ENCODE results near the gene VCP. TPM values are rescaled to one million over a fixed set of nuclear protein-coding genes. Genes with fewer than 3 reads are reported as not detected.

Gene VCP
- total RNA-seq, 6 experiments from 2014 or later, result 108 to 159 (median 138) TPM

DNA sequence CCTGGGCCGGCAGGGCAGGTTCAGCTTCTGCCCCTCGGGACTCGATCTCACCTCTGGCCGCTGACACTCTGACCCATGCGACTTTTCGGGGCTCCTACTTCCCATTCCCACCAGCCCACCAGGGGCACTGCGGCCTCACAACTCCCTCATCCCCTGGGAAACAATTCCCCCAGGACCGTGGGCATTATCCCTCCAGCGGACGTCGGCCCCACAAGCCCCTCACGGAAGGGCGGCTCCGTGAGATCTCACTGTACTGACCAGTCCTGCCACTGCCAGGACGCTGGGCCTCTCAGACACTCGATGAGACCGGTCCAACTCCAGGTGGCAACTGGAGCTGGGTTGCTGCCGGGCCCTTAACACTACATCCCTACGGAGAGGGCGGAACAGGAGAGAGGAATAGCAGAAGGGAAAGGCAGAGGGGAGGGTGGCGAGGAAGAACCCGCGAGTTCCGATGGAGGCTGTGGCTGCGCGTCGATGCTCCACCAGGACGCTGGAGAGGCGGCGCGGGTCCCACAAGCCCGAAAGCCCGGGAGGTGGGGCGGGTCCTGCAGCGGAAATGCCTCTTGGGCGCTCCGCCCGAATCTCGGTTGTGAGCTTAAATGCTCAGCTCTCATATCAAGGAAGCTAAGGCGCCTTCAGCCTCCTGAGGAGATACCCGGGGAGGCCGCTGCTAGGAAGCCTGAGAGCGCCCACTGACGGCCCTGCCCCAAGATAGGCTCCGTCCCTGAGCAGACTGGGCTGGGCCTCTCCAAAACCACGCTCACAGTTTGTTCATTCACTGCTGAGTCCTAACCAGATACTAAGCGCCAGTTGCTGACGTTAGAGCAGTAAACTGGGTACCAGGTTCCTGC is 36.3 kb downstream of the VCP start:
- WGBS (ENCODE audit: insufficient coverage, low coverage, low lambda C conversion rate, missing lambda C conversion rate), result 75% methylated on average over 29 of the region's 48 CpGs
- H3K27ac ChIP-seq, result no peak overlapping the region
- H3K4me1 ChIP-seq, result no peaks in the 10 kb centered on the region
- no peak overlapping the region for H3K4me3 ChIP-seq
- DNase-seq (peak in 1 of 3 donors; percentile 38), ATAC-seq (peak; percentile 50 to 75 (median 64))
- peaks cover 0 to 5% (median 0%) of the 10 kb centered on the region in 4 donors for H3K36me3 ChIP-seq
- intact Hi-C loops (cut with DNase I), result no loop called here
- H3K9me3 ChIP-seq, result no peaks in the 10 kb centered on the region
- no peaks in the 10 kb centered on the region for H3K27me3 ChIP-seq
- TF ChIP-seq, protein P1, sequence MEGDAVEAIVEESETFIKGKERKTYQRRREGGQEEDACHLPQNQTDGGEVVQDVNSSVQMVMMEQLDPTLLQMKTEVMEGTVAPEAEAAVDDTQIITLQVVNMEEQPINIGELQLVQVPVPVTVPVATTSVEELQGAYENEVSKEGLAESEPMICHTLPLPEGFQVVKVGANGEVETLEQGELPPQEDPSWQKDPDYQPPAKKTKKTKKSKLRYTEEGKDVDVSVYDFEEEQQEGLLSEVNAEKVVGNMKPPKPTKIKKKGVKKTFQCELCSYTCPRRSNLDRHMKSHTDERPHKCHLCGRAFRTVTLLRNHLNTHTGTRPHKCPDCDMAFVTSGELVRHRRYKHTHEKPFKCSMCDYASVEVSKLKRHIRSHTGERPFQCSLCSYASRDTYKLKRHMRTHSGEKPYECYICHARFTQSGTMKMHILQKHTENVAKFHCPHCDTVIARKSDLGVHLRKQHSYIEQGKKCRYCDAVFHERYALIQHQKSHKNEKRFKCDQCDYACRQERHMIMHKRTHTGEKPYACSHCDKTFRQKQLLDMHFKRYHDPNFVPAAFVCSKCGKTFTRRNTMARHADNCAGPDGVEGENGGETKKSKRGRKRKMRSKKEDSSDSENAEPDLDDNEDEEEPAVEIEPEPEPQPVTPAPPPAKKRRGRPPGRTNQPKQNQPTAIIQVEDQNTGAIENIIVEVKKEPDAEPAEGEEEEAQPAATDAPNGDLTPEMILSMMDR (IDR thresholded peaks at IDR 0.05), result no peak
- TF ChIP-seq POLR2A (IDR thresholded peaks at IDR 0.05), result no peak

DNA sequence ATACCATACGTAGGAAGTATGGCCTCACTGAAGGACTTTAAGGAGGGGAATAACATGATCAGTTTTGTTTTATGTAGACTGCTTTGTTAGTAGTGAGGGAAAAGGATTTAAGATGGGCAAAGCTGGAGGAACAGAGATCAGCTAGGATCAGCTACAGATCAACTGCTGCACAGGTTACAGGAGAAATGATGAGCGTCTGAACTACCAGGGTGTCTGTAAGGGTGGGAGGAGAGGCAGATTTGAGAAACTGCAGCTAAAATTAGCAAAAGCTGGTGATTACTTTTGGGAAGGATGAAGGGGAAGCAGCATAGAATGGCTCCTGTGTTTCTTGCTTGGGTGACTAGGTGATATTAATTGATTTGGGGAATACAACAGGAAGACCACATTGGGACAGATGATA is 39.3 kb downstream of the VCP start:
- ATAC-seq (no peak), DNase-seq (no peak)
- TF ChIP-seq POLR2A (IDR thresholded peaks at IDR 0.05), result no peak
- TF ChIP-seq, protein P1 (IDR thresholded peaks at IDR 0.05), result no peak
- intact Hi-C loops (cut with DNase I), result no loop called here
- no peak overlapping the region for H3K4me3 ChIP-seq
- H3K27ac ChIP-seq, result no peak overlapping the region
- WGBS (ENCODE audit: insufficient coverage, low coverage, low lambda C conversion rate, missing lambda C conversion rate), result 86% methylated on average over 2 of the region's 2 CpGs
- H3K36me3 ChIP-seq, result peaks cover 0 to 5% (median 0%) of the 10 kb centered on the region in 4 donors
- H3K4me1 ChIP-seq, result peaks cover 0 to 10% (median 3%) of the 10 kb centered on the region in 4 donors
- H3K9me3 ChIP-seq, result no peaks in the 10 kb centered on the region
- H3K27me3 ChIP-seq, result no peaks in the 10 kb centered on the region

- TF ChIP-seq, protein P1 (IDR thresholded peaks at IDR 0.05), result no peak
- TF ChIP-seq POLR2A (IDR thresholded peaks at IDR 0.05), result no peak
Observed at GRCh38 chr9:35029852-35030251, 42.6 kb downstream of the VCP start.

GRCh38 chr9:35029241-35029640 is 43.2 kb downstream of the VCP start:
- Histone ChIP-seq H3K36me3 (no peaks in the 10 kb centered on the region), H3K4me1 (peaks cover 0 to 10% (median 3%) of the 10 kb centered on the region in 4 donors), H3K27me3 (no peaks in the 10 kb centered on the region), H3K9me3 (no peaks in the 10 kb centered on the region), H3K4me3 (no peak overlapping the region), H3K27ac (no peak overlapping the region)
- 92% methylated on average over 2 of the region's 4 CpGs for WGBS (ENCODE audit: insufficient coverage, low coverage, low lambda C conversion rate, missing lambda C conversion rate)
- no peak for DNase-seq
- no peak for ATAC-seq
- intact Hi-C loops (cut with DNase I), result no loop called here
- TF ChIP-seq POLR2A (IDR thresholded peaks at IDR 0.05), result no peak
- TF ChIP-seq, protein P1 (IDR thresholded peaks at IDR 0.05), result no peak

More at GRCh38 chr9:35029852-35030251, 42.6 kb downstream of the VCP start:
- 22% methylated on average over 2 of the region's 2 CpGs for WGBS (ENCODE audit: insufficient coverage, low coverage, low lambda C conversion rate, missing lambda C conversion rate)
- ATAC-seq, result peak; percentile 82 to 92 (median 88)
- Histone ChIP-seq H3K36me3 (no peaks in the 10 kb centered on the region), H3K27me3 (no peaks in the 10 kb centered on the region), H3K27ac (no peak overlapping the region), H3K4me1 (peaks cover 0 to 10% (median 3%) of the 10 kb centered on the region in 4 donors), H3K4me3 (no peak overlapping the region), H3K9me3 (no peaks in the 10 kb centered on the region)
- intact Hi-C loops (cut with DNase I), result no loop called here
- DNase-seq, result peak in 2 of 3 donors; percentile 21 to 52

Data from right lobe of liver (tissue), 6 donors.